T1000 (cell line): ENCODE measurements around the gene GABARAP.
A peak's percentile ranks its signal among the peaks of the same experiment; 100 is the strongest.
"Not testable (repeated sequence)": the region's sequence is repeated elsewhere in the genome, so short reads cannot be mapped to it uniquely, and the experiment has no call there.

Source experiments
- DNase-seq: peaks from one replicate; lab custom pipeline; 2025; ENCODE audit warnings: mixed read lengths; lab: John Stamatoyannopoulos, UW

GABARAP gene

DNA sequence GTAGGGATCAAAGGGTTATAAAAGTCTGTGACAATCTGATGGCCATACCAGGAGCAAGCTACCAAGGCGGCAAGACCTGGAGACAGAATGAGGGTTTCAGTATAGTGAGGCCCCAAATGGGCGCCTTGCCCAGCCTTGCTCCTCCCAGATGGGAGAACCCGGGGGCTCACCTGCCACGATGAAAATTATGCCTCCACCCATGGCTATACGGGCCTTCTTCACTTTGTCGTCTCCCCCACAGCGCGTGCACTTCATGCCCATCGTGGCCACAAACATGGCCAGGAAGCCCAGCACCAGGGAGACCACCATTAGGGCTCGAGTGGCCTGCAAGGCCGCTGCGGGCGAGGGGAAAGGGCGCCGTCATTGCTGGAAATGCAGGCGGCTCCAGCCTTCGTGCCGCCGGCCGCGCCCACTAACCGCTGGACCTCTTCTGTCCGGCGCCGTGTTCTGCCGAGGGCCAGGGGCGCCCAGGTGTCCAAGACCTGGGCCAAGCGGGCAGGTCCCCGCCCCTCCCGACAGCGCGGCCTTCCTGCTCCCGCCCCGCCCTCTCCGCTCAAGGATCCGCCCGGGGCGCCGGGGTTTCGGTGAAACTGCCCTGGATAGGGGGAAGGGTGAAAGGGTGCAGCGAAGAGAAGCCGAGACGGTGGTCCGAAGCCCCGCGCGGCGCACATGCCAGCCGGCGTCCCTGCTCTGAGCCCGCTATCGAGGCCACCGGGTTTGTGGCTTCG, 18.6 kb upstream of the GABARAP start:
- DNase-seq = no peak

DNA sequence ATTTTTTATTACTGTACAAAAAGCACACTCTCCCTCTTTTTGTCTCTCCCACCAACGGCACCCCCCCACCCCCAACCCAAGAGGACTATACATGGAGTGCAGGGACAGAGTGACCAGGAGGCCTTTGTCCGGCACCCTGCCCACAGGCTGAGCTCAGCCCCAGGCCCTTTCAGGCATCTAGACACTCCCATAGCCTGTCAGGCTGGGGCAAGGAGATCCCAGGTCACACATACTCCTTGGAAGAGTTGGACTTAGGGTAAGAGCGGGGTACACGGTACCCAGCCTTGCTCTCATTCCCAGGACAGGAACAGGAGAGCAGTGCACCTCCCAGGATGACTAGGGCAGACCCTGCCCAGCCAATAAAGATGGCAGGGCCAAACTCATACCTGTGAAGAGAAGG, 17.9 kb upstream of the GABARAP start:
- no peak for DNase-seq

- no peak for DNase-seq
Measured at GRCh38 chr17:7259555-7259889, 17.3 kb upstream of the GABARAP start.

DNA sequence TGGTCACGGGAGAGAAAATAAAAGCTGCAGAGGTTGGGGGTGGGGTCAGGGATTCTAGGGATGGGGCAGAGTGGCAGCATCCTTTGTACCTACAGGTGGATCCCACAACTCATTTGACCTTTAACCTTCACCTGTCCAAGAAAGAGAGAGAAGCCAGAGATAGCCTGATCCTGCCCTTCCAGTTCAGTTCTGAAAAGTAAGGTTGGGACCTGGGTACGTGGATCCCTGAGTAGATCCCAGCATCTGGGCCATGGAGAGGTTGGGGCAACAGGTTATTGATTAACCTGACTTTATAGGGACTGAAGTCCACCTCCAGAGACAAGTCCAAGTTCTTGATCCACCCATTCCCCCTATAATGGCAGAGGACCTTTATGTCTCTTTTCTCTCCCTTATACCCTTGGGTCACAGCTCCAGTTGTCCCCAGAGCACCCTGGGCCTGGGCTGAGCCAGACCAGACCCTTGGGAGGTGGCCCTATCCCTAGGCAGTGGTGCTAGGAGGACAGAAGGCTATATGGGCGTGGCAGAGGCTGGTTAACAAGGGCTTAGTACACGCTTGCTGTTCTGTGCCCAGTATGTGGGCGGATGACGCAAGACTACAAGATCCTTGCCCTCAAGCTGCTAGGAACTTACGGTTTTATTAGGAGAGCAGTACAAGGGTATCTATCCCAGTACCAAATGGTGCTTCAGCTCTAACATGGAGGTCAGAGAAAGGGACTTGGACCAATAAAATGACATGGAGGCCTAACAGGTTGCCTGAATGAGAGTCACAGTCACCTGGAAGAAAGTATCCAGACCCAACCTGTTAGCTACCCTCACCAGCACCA, 16.7 kb upstream of the GABARAP start:
- DNase-seq = no peak

DNA sequence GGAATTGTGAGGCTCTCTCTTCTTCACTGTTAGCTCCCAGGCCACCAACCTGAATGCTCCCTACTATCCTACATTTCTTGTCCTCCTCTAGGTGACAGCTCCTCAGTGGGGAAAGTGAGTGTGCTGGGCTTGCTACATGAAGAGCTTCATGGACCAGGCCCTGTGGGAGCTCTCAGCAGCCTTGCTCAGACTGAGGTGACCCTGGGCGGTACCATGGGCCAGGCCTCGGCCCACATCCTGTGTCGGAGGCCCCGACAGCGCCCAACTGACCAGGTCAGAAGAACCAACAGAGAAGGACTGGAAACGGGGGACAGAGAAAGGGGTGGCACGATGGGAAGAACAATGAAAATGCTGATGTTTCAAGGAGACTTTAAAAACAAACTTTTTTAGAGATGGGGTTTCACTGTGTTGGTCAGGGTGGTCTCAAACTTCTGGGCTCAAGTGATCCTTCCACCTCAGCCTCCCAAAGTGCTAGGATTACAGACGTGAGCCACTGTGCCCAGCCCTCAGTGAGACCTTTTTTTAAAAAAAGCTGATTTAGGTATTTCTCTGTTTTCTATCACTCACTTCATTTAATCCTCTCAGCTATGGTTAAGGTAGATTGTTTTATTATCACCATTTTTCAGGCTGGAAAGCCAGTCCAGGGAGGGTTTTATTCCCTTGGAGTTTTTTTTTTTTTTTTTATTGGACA, 14.7 kb upstream of the GABARAP start:
- no peak for DNase-seq

DNA sequence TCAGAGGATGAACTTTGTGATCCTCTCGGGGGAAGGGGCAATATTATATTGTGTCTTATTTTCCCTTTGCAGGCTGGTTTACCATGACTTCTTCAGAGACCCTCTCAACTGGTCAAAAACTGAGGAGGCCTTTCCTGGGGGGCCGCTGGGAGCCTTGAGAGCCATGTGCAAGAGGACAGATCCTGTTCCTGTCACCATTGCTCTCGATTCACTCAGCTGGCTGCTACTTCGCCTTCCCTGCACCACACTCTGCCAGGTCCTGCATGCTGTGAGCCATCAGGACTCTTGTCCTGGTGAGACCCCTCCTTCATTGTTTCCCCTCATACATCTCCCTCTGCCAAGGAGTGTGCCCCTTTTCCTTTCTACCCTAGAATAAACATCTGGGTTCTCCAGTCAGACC, 12.3 kb upstream of the GABARAP start:
- DNase-seq = no peak

DNA sequence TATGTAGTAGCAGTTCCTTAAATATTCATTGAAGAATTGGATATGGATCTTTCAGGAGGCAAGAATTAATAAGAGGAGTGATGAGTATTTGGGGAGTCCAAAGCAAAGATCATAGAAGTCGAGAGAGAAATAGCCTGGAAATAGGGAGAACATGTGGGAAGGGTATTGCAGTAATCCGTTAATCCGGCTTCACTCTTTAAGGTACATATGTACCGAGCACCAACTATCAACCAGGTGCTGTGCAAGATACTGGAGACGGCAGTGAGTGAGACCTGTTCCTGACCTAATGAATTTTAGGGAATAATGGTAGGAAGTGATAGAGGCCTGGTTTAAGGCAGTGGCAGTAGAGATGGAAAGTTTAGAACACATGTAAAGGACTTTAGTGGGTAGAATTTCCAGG, 10.8 kb upstream of the GABARAP start:
- DNase-seq = no peak

DNA sequence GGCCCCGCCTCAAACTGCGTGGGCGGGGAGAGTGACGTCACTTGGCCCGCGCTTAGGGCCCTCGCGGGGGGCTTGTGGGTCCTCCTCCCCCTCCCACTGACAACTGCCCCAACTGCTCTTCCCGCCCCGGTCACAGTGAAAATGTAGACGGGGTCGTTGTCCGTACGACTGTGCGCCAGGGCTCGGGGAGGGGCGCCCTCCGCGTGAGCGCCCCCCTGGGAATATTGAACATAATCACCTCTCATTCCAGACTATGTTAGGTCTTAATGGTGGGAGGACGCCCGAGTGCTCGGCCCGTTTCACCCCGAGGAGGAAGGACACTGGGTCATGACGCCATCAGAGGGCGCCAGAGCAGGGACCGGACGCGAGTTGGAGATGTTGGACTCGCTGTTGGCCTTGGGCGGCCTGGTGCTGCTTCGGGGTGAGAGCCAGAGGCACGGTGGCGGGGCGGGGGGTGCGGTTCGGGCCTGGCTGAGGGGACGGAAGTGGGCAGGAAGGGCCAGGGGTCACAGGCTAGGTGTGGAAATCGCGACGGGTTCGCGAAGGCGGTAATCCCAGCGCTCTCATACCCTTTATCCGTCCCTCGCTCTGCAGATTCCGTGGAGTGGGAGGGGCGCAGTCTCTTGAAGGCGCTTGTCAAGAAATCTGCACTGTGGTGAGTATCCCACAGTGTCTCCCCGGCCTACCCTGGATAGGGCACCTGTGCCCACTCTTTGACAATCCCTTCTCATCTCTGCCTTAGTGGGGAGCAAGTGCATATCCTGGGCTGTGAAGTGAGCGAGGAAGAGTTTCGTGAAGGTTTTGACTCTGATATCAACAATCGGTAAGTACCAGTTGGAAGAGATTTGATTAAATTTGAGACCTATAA, 10.2 kb upstream of the GABARAP start, which contains the start of gene ELP5:
TSS of gene ELP5 (plus strand) at position 40 of the 868 bp plus-strand sequence. CDS start at position 376, 336 bp downstream.
- DNase-seq = peak; percentile 90

GRCh38 chr17:7251661-7252175, 9.5 kb upstream of the GABARAP start, which contains the start of gene CTDNEP1:
TSS of gene CTDNEP1 (minus strand) at chr17:7251734. CDS start at chr17:7251296, 438 bp downstream.
- peak; percentile 97 for DNase-seq

DNA sequence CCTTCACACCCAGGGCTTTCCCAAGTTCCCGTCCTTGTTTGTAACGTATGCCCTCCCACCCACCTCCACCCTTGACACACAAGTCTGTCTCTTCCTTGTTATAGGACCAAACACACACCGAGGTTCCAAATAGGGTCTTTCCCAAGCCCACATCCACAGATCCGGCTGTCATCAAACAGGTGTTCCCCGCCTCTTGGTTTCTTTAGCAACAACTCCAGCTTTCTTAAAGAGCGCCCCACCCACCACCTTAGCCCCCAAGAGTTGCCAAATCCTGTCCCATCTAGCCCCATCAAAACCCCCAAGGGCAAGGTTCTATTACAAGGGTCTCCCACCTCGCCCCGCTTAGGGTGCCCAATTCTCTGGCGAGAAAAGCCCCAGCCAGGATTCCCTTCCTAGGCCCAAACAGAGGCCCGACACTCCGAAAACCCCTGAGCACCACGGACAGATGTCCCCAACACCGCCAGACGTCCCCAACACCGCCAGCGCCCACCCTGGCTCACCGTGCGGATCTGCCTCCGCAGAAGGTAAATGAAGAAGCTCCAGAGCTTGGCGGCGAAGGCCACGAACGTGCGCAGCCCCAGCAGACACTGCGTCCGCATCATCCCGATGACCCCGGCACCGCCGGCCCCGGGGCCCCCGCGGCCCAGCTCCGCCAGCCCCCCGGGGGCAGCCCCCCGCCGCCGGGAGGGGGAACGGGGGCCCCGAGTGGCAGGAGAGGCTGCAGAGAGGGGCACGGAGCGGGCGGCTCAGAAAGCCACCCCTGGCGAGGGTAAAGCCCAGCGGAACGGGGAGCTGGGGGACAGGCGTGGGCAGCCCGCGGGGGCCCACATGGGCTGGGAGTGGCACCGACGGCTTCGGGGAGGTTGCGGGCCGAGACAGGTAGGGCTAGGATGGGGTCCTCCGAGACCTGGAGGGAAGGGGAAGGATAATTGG, 8.7 kb upstream of the GABARAP start:
- no peak for DNase-seq

GRCh38 chr17:7249830-7250229, 7.6 kb upstream of the GABARAP start:
- no peak for DNase-seq

GRCh38 chr17:7249214-7249613, 7.0 kb upstream of the GABARAP start:
- no peak for DNase-seq

DNA sequence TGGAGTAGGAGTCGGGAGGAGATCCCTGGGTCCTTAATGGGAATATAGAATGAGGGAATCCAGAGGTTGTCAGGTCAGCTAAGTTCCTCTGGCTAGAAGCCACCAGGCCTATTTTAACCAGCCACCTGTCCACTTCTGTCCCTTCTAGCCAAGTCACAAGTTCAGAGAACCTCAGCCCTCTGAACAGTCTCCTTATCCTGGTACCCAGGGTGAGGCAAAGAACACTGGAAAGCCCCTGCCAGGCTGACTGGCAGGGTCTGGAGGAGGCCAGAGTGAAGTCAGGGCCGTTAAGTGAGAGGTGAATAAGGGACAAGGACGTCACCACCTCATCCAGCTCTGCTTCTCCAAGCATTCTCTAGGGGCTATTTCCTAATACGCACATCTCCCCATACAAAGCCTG, 6.5 kb upstream of the GABARAP start:
- DNase-seq = no peak

DNA sequence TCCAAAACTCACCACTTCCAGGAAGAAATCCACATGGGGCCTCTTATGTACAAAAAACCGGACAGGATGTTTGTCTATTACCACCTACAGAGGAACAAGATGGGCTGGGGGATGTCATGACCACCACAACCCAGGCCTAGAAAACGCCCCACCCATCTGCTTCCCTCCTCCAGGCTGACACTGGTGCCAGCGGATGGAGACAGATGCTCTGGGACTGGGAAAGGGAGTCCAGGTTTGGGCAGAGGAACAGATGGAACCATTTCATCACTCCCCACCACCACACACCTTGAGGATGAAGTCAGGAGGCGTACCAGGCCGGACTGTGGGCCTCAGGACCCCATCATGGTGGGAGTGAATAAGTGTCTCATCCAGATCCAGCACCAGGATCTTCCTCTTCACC, 4.5 kb upstream of the GABARAP start:
- no peak for DNase-seq

- not testable (repeated sequence) for DNase-seq
Measured at GRCh38 chr17:7243838-7244237, 1.6 kb upstream of the GABARAP start.

- DNase-seq = no peak
Measured at GRCh38 chr17:7243453-7243729, 1.1 kb upstream of the GABARAP start.

DNA sequence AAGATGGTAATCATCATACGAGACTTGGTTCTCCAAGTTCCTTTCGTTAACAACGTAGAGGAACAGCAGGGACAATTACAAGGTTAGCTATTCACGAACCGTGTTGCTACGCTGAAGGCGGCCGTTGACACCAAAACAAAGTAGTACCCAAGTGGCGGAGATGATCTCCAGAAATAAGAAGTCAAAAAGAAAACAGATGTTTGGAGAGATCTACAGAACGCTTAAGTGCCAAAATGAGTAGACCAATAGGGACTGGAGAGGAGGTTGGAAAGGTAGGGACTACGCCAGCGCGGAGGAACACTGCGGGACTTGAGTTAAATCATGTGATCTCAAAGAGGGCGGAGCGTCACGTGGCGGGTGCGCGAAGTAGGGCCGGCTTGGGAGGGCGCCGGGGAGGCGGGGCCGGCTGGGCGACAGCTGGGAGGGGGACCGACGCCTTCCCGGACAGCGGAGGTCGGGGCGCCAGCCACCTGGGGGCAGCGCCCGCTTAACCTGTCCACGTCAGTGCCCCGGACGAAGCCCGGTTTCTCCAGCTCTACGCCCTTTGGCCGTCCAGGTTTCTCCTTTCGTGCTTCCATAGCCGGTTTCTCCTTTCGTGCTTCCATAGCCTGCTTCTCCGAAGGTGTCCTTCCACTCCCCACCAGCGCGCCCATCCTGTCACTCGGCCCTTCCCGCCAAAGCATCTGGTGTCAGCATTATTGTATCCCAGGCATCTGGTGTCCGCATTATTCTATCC, 636 bp upstream of the GABARAP start:
- DNase-seq = peak; percentile 87

DNA sequence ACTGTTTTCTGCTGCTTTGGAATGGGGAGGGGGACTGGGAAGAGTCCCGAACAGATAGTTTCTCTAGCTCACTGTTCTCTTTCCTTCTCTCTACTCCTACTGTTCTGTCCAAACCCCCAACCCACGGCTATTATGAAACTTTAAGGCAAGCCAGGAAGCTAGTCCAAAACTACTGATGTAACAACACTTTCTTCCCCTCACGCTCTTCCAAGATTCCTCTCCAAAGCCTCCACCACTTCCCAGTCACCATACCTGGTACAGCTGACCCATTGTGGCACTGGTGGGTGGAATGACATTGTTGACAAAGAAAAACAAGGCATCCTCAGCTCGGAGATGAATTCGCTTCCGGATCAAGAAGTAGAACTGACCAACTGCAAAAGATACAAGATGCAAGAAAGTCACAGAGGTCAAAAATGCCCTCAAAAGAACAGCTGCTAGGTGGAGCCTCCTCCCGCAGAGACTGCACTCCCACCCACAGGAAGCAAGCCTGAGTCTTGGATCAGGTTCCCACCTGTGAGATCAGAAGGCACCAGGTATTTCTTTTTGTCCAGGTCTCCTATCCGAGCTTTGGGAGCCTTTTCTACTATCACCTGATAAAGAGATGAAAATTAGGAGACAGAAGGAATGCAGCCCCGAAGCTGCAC, 1.0 kb downstream of the GABARAP start:
- DNase-seq = no peak

- DNase-seq = no peak
Measured at GRCh38 chr17:7240375-7240774, 1.9 kb downstream of the GABARAP start.
